Hematopoietic multipotent progenitor cell treated with erythropoietin and hydrocortisone succinate and interleukin-3 and kit ligand, for 4 days (in vitro differentiated cells): ENCODE data around the gene CFAP221.

Experiments used
- DNase-seq: peaks from one replicate; pipeline ENCODE4 v3.0.0-alpha.2; 2015

CFAP221 gene

GRCh38 chr2:119544075-119544938 lies at the start of gene CFAP221:
Gene CFAP221, plus strand, starts transcription at chr2:119544449. Its CDS starts 1,683 bp downstream, at chr2:119546132.
- DNase-seq: peak; percentile 84

- DNase-seq: no peak
Observed at GRCh38 chr2:119495948-119496347, 48.3 kb upstream of the CFAP221 start.

GRCh38 chr2:119496682-119497081 lies 47.6 kb upstream of the CFAP221 start:
- no peak for DNase-seq

GRCh38 chr2:119508756-119509155 lies 35.5 kb upstream of the CFAP221 start:
- DNase-seq: no peak

GRCh38 chr2:119511989-119512388 lies 32.3 kb upstream of the CFAP221 start:
- no peak for DNase-seq

GRCh38 chr2:119512946-119513345 lies 31.3 kb upstream of the CFAP221 start:
- DNase-seq: no peak

- DNase-seq: no peak
Observed at GRCh38 chr2:119513832-119514231, 30.4 kb upstream of the CFAP221 start.

- DNase-seq: no peak
Observed at GRCh38 chr2:119516121-119516520, 28.1 kb upstream of the CFAP221 start.

GRCh38 chr2:119517433-119517832 lies 26.8 kb upstream of the CFAP221 start:
- DNase-seq: peak; percentile 85

- DNase-seq: no peak
Observed at GRCh38 chr2:119518401-119519056, 25.7 kb upstream of the CFAP221 start.

- DNase-seq: no peak
Observed at GRCh38 chr2:119519057-119519408, 25.2 kb upstream of the CFAP221 start.

GRCh38 chr2:119520696-119521432 lies 23.4 kb upstream of the CFAP221 start:
- DNase-seq: no peak

- no peak for DNase-seq
Observed at GRCh38 chr2:119521433-119522050, 22.7 kb upstream of the CFAP221 start.

- no peak for DNase-seq
Observed at GRCh38 chr2:119522671-119523070, 21.6 kb upstream of the CFAP221 start.

- no peak for DNase-seq
Observed at GRCh38 chr2:119523383-119523951, 20.8 kb upstream of the CFAP221 start.

GRCh38 chr2:119523952-119524694 lies 20.1 kb upstream of the CFAP221 start, which contains the start of gene SCTR:
Gene SCTR, minus strand, starts transcription at chr2:119524483. Its CDS starts 257 bp downstream, at chr2:119524226.
- peak; percentile 26 for DNase-seq

GRCh38 chr2:119525614-119526013 lies 18.6 kb upstream of the CFAP221 start:
- DNase-seq: peak; percentile 51

GRCh38 chr2:119527999-119528398 lies 16.2 kb upstream of the CFAP221 start:
- DNase-seq: no peak

- peak; percentile 50 for DNase-seq
Observed at GRCh38 chr2:119531292-119531691, 13.0 kb upstream of the CFAP221 start.

GRCh38 chr2:119533560-119533959 lies 10.7 kb upstream of the CFAP221 start:
- no peak for DNase-seq

GRCh38 chr2:119536211-119536610 lies 8.0 kb upstream of the CFAP221 start:
- no peak for DNase-seq

- DNase-seq: no peak
Observed at GRCh38 chr2:119536707-119537106, 7.5 kb upstream of the CFAP221 start.
